Activated CD4-positive, alpha-beta T cell treated with anti-CD3 and anti-CD28 coated beads for 1 hour (primary cell): Measurements from ENCODE around the gene GPAT3.
A peak's percentile ranks its signal among the peaks of the same experiment; 100 is the strongest.
"Not testable (repeated sequence)": the region's sequence is repeated elsewhere in the genome, so short reads cannot be mapped to it uniquely, and the experiment has no call there.

Source experiments
- DNase-seq: peaks from one replicate; pipeline ENCODE4 v3.0.0-alpha.2; 2020

GPAT3 gene

DNA sequence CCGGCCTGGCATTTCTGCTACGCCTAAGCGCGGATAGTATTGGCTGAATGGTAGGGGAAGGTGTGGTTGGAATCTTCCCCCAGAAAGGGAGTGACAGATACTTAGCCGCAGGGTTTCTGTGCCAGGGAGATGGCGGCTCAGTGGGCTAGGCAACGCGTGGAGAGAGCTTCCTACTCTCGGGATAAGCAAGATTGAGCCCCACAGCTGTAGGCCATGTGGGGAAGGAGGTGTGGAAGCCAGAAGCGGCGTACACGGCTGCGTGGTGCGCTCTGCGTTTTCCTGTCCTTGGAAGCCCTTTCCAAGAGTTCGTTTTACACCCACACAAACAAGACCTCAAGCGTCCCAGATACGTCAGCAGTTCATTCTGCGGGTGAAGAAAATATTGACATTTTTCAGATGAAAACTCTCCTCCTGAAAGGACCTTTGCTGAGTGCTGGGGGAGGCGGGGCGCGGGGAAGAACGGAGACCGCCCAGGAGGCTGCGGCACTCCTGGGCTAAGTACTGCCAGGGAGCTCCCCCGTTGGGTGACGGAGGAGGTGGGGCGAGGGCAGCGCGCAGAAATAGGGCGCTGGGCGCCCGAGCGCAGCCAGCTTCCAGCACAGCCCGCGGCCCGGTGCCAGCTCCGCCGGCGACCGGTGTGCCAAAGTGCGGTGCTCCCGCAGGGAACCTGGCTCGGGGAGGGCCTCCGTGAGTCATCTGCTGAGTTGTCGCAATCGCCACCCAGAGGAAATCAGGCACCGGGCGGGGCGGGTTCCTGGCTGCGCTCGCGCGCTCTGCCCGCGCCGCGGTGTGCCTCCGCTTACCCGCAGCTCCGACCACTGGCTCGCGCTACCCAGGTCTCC, at the start of gene GPAT3:
TSS of gene GPAT3 (plus strand) at position 589 of the 842 bp plus-strand sequence. CDS start 515 bp downstream, outside the sequence.
- peak; percentile 53 for DNase-seq

DNA sequence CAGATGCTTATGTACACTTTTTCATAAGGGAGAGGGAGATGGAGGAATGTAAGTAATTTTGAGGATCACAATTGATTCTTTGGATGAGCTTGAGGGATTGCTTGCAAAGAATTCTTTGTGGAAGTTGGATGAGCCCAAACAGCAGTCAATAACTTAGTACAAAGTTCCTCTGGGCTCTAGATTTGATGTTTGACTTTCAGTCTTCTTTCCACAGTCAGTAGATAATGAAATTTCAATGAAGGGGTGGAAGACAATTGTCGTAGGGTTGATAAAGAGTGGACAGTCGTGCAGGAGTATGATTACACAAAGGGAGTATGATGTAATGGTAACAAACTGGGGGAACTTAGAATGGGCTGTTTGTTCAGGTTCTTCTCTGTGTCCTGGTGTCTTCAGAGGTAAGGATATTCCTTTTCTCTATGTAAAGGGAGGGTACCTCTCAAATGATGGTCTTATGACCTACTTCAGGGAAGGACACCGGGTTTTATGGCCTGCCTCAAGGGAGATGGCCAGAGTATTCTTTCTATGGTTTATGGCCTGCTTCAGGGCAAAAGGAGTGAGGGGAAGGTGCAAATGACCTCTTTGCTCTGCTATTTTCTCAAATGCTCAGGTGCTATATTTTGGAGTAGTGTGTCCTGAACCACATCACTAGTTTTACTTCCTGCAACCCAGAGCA, 49.3 kb upstream of the GPAT3 start:
- DNase-seq: no peak

DNA sequence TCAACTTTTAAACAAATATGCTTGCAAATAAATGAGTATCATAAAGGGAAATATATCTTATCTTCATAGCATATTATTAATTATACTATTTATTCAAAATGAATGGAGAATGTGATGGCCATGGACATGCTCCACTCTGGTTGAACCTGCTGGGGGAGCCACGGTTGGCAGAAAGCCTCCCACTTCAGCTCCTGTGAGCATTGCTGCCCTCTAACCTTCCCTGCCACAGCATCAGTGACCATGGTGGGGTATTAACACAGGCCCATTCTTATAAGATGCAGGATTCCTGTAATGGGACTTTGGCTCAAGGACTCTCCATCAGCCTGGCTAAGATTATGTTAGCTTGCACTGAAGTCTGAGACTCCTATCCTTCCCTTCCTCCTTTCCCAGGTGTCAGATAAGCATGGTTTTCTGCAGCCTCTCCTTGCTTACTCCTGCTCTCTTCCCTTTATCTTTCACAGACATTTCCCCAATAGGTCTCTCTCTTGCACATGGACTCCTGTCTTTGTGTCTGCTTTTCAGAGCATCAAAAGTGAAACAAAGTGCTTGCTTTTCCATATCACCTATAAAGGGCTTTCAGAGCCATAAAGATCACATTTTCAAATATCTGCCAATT, 46.1 kb upstream of the GPAT3 start:
- no peak for DNase-seq

DNA sequence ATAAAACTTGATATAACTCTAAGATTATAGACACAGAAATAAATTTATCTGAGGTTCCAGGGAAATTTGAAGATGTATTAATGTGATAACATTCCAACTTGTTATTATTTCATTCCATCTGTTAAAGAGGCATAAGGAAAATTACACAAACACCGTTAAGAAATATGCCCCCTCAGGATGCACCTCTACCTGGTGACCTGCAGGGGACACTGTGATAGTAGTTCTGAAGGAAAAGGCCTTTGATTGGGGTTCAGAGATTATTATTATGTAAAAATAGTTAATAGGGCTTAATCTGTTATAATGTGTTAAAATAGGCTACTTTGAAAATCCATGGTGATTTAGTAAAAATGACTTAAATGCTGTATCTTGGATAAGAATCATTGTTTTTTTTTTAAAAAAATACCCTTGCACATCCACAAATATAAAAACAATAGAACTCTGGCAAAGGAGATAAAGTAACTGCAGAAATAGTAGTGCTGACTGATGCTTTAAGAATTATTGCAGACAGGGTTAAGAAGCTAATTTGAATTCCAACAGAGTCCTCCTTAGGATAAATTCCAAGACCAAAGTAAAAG, 44.9 kb upstream of the GPAT3 start:
- no peak for DNase-seq

DNA sequence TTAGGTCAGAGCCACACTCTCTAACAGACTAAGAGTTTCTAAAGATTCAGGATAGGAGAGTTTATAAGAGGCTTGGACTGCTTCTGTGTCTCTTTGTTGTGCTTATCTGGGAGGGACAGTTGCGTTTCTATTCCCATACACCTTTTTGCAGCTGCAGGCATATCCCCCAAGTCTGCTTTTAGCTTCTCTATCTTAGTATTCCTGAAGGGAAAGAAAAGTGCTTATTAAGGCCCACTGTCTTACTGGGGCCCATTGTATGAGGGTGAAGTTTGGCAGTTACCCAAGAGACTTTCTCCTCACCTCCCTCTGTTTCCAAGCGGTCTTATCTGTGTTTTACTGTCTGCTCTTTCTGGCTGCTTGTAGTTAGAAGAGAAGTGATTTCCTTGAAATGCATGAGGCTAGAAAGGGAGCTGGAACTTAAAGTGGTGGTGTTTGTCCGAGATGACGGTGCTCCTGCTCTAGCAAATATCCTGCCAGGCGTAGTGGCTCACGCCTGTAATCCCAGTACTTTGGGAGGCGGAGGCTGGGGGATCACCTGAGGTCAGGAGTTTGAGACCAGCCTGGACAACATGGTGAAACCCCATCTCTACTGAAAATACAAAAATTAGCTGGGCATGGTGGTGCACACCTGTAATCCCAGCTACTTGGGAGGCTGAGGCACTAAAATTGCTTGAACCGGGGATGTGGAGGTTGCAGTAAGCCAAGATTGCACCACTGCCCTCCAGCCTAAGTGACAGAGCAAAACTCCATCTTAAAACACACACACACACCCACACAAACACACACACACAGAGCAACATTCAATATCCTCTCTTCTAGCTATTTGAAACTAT, 39.6 kb upstream of the GPAT3 start:
- not testable (repeated sequence) for DNase-seq

DNA sequence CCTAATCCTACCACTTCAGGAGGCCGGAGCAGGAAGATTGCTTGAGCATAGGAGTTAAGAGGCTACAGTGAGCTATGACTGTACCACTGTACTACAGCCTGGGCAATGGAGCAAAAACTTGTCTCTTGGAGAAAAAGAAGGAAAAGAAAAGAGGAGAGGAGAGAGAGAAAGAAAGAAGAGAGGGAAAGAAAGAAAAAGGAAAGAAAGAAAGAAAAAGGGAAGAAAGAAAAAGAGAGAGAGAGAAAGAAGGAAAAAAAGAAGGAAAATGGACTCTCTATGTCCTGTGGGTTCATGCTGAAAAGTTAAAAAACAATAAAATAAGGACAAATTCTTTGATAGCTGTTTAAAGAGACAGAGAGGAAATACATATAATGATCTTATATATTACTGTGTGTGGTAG, 37.7 kb upstream of the GPAT3 start:
- no peak for DNase-seq

DNA sequence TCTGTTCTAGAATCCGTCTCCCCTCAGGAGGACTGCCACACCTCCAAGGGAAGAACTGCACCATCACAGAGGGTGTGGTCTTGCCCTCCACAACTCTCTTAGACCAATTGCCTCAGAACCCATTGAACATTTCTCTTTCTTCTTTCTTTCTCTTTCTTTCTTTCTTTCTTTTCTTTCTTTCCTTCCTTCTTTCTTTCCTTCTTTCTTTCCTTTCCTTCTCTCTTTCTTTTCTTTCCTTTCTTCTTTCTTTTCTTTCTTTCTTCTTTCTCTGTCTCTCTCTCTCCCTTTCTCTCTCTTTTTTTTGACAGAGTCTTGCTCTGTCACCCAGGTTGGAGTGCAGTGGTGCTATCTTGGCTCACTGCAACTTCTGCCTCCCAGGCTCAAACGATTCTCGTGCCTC, 34.2 kb upstream of the GPAT3 start:
- DNase-seq: not testable (repeated sequence)

DNA sequence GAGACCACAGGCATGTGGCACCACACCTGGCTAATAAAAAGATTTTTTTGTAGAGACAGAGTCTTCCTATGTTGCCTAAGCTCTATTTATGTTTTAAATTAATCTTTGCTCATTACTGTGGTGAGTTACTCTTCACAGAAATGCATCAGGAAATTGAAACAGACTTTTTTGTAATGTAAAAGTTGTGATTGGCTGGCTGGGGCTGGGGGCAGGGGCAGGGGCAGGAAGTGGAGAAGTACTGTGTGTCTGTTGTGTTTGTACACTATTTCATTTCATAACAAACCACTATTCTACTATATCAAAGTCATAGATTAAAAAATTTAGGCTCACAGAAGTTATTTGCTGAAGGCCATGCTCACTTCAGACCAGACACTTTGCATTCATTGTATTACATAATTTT, 31.9 kb upstream of the GPAT3 start:
- DNase-seq: no peak

DNA sequence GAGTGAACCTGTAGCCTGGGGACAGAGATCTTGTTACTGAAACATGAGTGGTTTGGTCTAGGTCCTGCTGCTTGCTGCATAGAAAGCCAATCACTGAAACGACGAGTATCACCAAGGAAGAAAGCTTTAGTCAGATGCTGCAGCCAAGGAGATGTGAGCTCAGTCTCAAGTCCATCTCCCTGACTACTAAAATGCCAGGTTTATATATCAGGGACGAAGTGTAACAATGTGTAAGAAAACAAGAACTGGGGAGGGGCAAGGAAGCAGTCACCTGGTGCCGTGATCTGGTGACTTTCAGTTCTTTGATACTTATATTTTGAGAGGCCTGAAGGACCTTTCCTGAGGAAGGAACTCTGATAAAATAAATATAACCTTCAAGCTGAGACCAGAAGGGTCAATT, 31.4 kb upstream of the GPAT3 start:
- no peak for DNase-seq

DNA sequence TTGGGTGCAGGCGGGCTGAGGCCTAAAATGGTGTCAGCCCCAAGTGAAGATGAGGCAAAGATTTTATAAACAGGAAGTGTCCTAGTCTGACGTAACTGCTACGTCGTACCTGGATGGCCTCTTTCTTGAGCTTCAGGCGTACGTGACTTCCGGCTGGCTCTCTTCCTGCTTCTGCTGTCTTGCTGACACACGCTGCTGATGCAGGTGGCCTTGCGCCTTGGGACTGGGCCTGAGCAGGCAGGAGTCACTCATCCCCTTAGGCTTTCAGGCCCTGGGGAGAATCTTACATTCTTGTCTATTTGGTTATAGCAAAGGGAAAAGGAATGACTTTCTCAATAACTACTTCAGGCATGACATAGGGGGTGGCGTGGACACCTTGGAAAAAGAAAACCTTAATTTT, 30.9 kb upstream of the GPAT3 start:
- DNase-seq: no peak

DNA sequence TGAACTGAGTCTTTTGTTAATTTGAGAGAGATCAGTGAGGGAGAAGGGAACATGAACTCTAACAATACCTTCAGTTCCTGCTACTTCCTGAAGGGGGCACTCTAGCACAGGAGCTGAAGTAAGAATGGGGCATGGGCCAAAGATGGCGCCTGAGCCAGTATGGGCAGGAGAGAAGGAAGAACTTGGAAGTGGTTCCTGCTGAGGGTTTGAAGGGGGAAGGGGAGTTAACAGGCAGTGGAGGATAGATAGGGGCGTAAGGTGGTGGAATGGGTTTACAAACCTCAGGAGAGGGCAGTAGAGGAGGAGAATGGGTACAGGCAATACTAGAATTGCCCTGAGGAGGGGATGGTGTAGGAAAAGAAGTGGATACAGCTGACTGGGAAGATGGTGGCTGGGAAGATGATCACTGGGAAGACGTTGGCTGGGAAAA, 26.7 kb upstream of the GPAT3 start:
- DNase-seq: peak; percentile 16

DNA sequence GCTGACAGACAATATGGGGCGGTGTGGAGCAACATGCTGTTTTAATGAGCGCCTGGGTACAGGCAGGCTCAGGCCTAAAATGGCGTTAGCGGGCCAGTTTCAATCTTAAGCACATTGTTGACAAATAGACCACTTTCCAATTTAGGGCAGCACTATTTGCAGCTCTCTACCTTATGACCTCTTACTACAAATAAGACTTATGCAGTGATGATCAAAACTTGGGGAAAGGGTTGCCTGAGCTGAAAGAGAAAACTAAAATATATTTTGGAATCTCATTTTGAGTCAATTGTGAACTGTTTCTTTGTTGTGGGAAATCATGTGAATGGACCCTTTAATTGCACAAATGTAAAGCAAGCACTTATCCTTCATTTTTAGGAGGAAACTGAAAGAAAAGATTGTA, 25.5 kb upstream of the GPAT3 start:
- DNase-seq: no peak

DNA sequence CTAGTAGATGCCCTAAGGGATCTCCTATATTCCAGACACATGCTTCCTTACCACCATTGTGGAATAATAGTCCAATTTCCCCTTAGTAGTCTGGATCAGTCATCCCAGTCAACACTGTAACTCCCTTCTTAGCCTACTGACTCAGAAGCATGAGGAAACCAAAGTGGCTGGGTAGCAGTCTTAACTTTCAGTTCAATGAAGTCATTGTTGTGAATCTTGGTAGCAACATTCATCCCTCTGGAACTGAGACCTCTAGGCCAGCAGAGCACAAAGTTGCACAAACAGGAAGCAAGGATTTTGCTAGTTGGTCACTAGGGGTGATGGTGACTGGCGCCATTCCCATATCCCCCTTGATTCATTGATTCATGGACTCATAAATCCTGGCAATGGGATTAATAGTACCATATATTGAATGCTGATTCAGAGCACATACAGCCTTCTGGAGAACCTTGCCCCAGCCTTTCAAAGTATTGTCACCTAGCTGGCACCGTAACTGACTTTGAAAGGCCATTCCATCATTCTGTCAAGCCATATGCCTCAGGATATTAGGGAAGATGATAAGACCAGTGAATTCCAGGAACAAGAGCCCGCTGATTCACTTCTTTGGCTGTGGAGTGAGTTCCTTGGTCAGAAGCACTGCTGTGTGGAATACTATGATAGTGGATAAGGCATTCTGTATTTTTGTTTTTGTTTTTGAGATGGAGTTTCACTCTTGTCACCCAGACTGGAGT, 19.7 kb upstream of the GPAT3 start:
- DNase-seq: no peak

DNA sequence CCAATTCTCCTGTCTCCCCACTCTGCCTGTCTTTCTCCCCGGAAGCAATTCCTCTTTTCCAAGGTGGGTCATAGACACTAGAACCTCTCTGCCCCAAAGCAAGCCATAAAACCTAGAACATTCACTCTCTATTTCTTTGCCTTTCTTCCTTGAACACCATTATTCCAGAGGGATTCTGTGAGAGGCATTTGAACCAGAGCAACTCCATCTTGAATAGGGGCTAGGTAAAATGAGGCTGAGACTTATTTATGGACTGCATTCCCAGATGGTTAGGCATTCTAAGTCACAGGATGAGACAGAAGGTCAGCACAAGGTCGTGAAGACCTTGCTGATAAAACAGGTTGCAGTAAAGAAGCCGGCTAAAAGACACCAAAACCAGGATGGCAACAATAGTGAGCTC, 13.7 kb upstream of the GPAT3 start:
- DNase-seq: no peak

DNA sequence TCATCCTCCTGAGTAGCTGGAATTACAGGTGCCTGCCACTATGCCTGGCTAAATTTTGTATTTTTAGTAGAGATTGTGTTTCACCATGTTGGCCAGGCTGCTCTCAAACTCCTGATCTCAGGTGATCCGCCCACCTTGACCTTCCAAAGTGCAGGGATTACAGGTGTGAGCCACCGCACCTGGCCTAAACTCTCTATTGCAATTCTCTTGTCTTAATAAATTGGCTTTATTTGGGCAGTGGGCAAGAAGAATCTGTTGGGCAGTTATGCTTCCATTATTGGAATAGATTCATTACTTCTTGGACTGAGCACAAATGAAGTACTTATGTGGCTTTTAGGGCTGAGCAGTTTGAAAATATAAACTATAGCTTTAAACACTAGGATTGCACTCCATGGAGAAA, 8.2 kb upstream of the GPAT3 start:
- DNase-seq: no peak

DNA sequence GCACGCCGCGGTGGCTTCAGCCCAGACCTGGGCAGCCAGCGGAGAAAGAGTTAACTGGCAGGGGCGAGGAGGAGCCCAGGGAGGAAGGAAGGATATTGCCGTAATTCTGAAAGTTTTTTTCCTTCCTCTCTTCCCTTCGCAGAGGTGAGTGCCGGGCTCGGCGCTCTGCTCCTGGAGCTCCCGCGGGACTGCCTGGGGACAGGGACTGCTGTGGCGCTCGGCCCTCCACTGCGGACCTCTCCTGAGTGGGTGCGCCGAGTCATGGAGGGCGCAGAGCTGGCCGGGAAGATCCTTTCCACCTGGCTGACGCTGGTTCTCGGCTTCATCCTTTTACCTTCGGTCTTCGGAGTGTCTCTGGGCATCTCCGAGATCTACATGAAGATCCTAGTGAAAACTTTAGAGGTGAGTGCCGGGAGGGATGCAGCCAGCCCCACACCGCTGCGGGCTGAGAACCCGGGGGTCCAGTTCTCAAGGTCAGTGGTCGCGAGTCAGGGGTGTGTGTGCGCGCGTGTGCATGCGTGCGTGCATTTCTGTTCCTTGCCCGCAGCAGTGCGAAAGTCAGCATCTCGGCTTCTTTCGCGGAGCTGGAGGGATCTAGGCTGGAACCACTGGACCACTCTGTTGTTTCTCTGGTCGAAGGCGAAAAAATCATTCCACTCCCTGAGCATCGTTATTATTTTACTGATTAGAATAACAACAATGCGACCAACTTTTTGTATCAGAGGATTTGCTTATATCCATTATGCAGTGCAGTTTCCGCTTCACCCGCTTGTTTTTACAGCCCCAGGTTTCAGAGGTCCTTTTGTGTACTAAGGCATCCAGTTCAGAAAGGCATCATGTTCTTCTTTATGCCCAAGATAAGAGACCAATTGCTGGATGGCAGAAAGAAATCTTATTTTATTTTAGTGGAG, 709 bp downstream of the GPAT3 start:
- DNase-seq: no peak

DNA sequence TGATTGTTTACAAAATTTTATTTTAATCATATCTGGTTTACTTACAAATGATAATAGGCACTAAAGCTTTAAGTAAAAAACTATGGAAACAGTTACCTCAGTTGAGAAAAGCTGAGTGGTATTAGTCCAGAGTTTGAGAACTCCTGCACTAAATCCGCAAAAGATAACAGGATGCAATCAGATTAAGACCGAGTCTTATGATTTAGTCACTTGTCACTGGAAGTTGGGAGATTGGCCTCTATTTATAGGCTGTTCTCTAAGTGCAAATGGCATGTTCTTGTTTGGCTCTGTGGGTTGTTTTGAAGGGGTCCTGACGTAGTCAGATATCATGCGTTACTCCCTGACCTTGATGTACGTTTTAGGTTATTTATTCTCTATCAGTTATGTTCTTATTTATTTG, 6.3 kb downstream of the GPAT3 start:
- DNase-seq: no peak

DNA sequence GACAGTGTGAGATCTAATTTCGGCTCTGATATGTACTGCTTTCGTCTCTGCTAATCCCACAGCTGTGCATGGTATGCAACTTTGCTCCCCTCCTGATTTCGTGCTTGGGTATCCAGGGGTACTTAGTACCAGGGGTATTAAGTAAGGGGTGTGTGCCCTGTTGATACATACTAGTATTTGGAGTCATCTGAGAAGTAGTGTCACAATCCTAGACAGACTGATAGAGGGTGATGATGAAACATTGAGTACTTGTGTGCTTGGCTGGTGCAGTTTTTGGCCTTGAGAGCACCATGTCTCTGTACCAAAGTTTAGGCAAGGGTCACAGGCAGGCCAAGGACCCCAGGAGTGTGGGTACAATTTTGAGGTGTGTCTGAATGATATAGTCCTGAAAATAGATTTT, 10.9 kb downstream of the GPAT3 start:
- no peak for DNase-seq

DNA sequence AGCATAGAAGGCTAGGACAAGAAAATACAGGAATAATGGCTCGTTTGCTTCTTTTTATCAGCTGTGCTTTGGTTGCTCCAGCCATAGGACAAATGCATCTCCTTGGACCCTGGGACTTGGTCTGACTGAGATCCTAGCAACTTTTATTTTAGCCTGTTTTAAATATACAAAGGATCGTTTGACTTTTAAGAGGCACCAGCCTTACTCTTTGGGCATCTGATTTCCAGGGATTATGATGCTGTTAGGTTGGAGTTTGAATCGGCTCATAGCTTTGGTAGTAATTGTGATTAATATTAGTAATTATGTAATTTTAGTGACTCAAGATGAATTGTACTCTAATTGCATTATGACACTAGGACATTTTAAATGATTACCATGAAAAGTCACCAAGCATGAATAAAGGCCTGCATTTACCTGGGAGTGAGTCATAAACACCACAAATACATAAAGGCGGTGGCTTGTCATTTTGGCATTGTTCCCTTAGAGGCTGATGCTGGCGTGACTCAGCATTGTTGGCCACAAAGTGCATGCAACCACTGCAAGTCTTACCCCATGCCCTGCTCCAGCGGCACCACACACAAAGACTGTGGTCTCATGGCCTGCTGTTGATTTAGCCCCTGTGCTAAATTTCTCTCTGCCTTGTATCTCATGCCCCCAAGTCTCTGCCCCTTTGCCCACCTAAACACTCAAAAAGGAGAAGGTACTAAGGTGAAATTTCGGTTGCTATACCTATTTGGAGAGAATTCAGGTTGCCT, 12.4 kb downstream of the GPAT3 start:
- DNase-seq: peak; percentile 21

DNA sequence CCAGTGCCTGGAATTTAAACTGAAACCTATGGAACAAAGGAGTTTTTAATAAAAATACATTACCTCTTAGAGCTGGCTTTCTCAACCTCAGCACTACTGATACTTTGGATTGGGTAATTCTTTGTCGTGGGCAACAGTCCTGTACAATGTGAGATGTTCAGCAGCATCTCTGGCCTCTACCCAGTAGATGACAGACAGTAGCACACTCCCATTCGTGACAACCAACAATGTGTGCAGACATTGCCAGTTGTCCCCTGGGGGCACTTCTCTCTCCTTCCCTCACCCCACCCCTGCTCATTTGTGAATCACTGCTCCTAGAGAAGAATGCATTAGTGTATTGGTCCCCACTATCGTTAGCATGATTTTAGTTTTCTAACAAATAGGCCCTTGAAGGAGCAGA, 16.2 kb downstream of the GPAT3 start:
- DNase-seq: no peak
